Activated CD4-positive, alpha-beta T cell treated with anti-CD3 and anti-CD28 coated beads for 36 hours (primary cell): ENCODE results near the gene NOL4L. TPM values are rescaled to one million over a fixed set of nuclear protein-coding genes. Genes with fewer than 3 reads are reported as not detected.

Experiments
- ATAC-seq: fragments of 200-7000 bp; cut with Tn5 transposase; one replicate; pipeline ENCODE4 v1.10.0; 2021; ENCODE audit warnings: mild to moderate bottlenecking, moderate library complexity
- CTCF ChIA-PET: fragments of 350-600 bp; sonication (Branson Sonifier 250); formaldehyde crosslinking; loops from one replicate; lab custom pipeline; 2021; ENCODE audit warnings: antibody characterized with exemption; lab: Charles Lee
- POLR2A ChIA-PET: fragments of 350-600 bp; sonication (Branson Sonifier 250); formaldehyde crosslinking; loops from one replicate; lab custom pipeline; 2021; ENCODE audit warnings: antibody characterized with exemption, inconsistent platforms; lab: Charles Lee
- DNase-seq: peaks from one replicate; pipeline ENCODE4 v3.0.0-alpha.2; 2020
- H3K27ac Mint-ChIP-seq: one replicate; pipeline ENCODE4 v1.8.0; 2021; ENCODE audit warnings: mixed read lengths
- H3K27me3 Mint-ChIP-seq: one replicate; pipeline ENCODE4 v1.8.0; 2021; ENCODE audit warnings: mixed read lengths
- H3K36me3 Mint-ChIP-seq: one replicate; pipeline ENCODE4 v1.8.0; 2021; ENCODE audit warnings: low read depth, mixed read lengths
- H3K4me1 Mint-ChIP-seq: one replicate; pipeline ENCODE4 v1.8.0; 2021; ENCODE audit warnings: mixed read lengths
- H3K4me3 Mint-ChIP-seq: one replicate; pipeline ENCODE4 v1.8.0; 2021; ENCODE audit warnings: mild to moderate bottlenecking, moderate library complexity, mixed read lengths
- H3K9me3 Mint-ChIP-seq: one replicate; pipeline ENCODE4 v1.8.0; 2021; ENCODE audit warnings: low read depth, mixed read lengths
- intact Hi-C, 2 experiments: fragments of 100-400 bp; cut with DNase I in 1 of 2; cut with micrococcal nuclease in 1 of 2; formaldehyde crosslinking; loops; one replicate each; pipeline versions ENCODE4 v1.14.2 to v1.15.1; 2022 to 2024; cut with DNase I, micrococcal nuclease
- total RNA-seq, 2 experiments: library from RNA; stranded (reverse); gene quantifications; one replicate each; pipeline ENCODE4 v1.2.3, GENCODE V29; 2021

NOL4L gene
- total RNA-seq, 2 experiments from 2014 or later: 17.3 to 22.0 TPM

DNA sequence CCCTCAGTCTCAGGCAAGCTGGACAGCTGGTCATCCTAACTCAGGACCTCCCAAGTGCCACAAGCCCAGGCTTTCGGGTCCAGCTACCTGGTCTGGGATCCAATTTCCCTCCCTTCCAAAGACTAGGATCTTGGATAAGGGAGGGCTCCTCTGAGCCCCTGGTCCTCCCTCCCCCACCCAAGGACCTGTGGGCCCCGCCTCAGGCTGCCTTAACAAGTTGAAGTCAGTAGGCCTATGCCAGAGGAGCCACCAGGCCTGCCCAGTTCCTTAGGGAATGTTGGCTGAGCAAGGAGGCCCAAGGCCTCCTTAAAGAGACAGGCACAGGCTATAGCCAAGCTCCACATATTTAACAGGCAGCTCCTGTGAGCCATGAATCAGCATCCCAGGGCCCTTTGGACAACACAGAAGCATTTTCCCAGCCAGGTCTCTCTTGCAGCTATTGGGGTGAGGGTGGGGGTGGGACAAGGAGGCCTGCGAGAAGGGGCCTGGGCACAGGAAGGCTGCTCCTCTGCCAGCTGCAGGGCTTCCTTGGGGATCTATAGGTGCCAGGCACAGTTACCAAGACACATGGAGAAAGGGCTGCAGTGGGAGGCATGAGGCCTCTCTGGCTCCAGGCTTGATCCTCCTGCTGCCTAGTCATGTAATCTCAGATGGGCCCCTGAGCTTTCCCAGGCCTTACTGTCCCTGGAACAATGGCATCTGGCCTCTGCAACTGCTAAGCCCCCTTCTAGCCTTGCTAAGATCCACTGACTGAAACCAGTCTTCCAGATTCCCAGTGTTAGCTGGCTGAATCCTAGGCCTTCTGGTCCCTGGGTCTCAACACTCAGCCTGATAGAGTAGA, 27.4 kb upstream of the NOL4L start:
- Mint-ChIP-seq H3K27me3 (no peaks in the 10 kb centered on the region), H3K27ac (no peak overlapping the region), H3K36me3 (no peaks in the 10 kb centered on the region), H3K4me3 (no peak overlapping the region), H3K4me1 (peaks cover 6% of the 10 kb centered on the region), H3K9me3 (no peaks in the 10 kb centered on the region)
- intact Hi-C loops: no loop called here
- CTCF ChIA-PET: interaction anchor here (1.0 to 1.1 kb wide), 2 partner anchors 20 to 91 kb away, joined by 3 to 4 read pairs; no protein-coding TSS in a partner anchor
- ATAC-seq: no peak
- DNase-seq: no peak
- POLR2A ChIA-PET: no interaction called here

DNA sequence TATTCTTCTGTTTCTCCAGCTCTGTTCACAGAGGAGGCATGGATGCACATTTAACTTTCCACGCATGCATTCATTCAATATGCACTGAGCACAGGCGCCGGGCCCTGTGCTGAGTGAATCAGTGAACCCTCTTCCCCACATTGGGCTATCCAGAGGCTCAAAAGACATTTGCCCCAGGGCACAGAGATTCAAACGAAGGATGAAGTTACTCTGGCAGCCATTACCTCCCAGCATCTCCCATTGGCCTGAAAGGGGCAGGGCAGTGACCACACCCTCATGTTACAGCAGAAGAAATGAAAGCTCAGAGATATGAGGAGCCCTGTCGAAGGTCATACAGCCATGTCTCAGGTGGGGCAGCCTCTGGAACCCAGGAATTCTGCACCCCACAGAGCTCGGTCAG, 26.7 kb upstream of the NOL4L start:
- ChIA-PET CTCF (interaction anchor here (0.7 to 1.1 kb wide), 4 partner anchors 19 to 91 kb away, joined by 3 to 5 read pairs (median 4); no protein-coding TSS in a partner anchor), POLR2A (no interaction called here)
- Mint-ChIP-seq H3K9me3 (no peaks in the 10 kb centered on the region), H3K27me3 (no peaks in the 10 kb centered on the region), H3K36me3 (no peaks in the 10 kb centered on the region), H3K27ac (no peak overlapping the region), H3K4me1 (peaks cover 6% of the 10 kb centered on the region), H3K4me3 (no peak overlapping the region)
- ATAC-seq (no peak), DNase-seq (no peak)
- intact Hi-C loops: no loop called here

DNA sequence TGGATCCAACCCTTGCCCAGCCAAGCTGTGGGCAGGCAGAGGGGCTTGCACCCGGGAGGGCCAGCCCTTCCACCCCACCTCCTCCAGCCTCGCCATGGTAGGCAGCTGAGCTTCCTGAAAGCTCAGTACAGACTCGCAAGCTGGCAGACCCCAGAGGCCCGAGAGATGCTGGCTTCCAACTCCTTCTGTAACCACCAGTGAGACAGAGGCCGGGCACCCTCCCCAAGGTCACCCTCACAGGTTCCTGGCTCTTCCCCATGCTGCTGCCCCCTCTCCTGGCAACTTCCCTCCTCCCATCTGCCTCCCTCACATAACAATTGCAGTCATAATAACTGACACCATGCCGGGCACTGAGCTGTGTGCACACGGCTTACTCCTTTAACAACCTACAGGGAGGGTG, 26.2 kb upstream of the NOL4L start:
- POLR2A ChIA-PET: no interaction called here
- H3K9me3 Mint-ChIP-seq: no peaks in the 10 kb centered on the region
- H3K4me3 Mint-ChIP-seq: no peak overlapping the region
- CTCF ChIA-PET: interaction anchor here (0.6 to 1.1 kb wide), 4 partner anchors 10 to 26 kb away, joined by 3 to 5 read pairs (median 4); no protein-coding TSS in a partner anchor
- H3K27me3 Mint-ChIP-seq: no peaks in the 10 kb centered on the region
- H3K4me1 Mint-ChIP-seq: peaks cover 4% of the 10 kb centered on the region
- no peaks in the 10 kb centered on the region for H3K36me3 Mint-ChIP-seq
- intact Hi-C loops: no loop called here
- ATAC-seq (no peak), DNase-seq (no peak)
- no peak overlapping the region for H3K27ac Mint-ChIP-seq

DNA sequence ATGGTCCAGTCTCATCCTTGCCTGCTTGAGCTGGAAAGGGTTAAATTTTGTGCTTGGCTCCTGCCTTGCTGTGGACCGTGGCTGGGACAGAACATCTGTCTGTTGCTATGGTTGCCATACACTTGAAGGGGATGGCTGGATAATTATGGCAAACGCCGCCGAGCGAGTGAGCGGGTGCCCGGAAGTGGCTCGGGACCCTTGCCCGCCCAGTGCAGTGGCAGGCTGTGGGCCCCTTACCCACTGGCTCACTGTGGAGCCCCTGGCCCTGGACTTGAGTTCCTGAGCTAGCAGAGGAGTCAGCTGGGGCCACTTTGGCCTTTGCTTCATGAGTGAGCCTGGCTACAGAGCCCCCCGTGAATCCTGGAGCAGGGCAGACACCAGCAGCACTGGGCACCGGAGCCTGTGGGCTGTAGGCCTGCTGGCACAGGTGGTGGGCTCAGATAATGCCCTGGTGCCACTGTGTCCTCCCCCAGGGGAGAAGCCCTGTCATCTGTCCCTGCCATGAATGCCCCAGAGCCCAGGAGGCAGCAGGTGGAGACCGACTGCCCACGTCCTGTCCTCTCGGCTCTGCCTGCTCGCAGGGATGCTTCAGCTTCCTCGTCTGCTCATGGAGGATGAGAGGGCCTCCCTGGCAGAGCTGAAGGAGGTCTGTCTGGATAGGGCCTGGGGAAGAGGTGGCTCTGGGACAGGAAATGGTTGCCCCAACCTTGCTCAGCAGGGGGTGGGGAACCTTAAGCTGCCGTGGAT, 25.5 kb upstream of the NOL4L start:
- no peaks in the 10 kb centered on the region for H3K4me1 Mint-ChIP-seq
- no peak for ATAC-seq

DNA sequence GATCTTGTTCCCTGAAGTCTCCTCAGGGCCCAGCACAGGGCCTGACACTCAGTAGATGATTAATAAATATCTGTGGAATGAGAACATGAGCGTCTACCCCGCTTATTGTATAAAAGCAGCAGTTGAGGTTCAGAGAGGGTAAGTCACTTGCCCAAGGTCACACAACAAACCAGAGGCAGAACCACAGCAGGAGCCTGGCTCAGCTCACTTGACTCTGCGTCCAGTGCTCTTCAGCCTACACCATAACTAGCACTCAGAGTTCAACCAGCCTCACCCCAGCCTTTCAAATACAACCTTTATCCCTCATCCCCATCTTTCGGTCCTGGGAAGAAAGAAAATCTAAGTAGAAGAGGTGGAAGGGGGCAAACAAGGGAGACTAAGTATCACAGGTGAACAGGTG, 24.9 kb upstream of the NOL4L start:
- no peaks in the 10 kb centered on the region for H3K4me1 Mint-ChIP-seq
- H3K27me3 Mint-ChIP-seq: no peaks in the 10 kb centered on the region
- no peak overlapping the region for H3K4me3 Mint-ChIP-seq
- no peaks in the 10 kb centered on the region for H3K36me3 Mint-ChIP-seq
- CTCF ChIA-PET: no interaction called here
- H3K9me3 Mint-ChIP-seq: no peaks in the 10 kb centered on the region
- ATAC-seq: no peak
- no peak overlapping the region for H3K27ac Mint-ChIP-seq
- DNase-seq: no peak
- intact Hi-C loops: no loop called here
- POLR2A ChIA-PET: no interaction called here

More for the DNA sequence above, 25.5 kb upstream of the NOL4L start:
- H3K9me3 Mint-ChIP-seq: no peaks in the 10 kb centered on the region
- DNase-seq: no peak
- POLR2A ChIA-PET: no interaction called here
- no peak overlapping the region for H3K4me3 Mint-ChIP-seq
- no peaks in the 10 kb centered on the region for H3K36me3 Mint-ChIP-seq
- intact Hi-C loops: no loop called here
- H3K27me3 Mint-ChIP-seq: no peaks in the 10 kb centered on the region
- H3K27ac Mint-ChIP-seq: no peak overlapping the region
- CTCF ChIA-PET: interaction anchor here (0.6 to 1.1 kb wide), 3 partner anchors 11 to 26 kb away, joined by 3 to 5 read pairs (median 3); no protein-coding TSS in a partner anchor

DNA sequence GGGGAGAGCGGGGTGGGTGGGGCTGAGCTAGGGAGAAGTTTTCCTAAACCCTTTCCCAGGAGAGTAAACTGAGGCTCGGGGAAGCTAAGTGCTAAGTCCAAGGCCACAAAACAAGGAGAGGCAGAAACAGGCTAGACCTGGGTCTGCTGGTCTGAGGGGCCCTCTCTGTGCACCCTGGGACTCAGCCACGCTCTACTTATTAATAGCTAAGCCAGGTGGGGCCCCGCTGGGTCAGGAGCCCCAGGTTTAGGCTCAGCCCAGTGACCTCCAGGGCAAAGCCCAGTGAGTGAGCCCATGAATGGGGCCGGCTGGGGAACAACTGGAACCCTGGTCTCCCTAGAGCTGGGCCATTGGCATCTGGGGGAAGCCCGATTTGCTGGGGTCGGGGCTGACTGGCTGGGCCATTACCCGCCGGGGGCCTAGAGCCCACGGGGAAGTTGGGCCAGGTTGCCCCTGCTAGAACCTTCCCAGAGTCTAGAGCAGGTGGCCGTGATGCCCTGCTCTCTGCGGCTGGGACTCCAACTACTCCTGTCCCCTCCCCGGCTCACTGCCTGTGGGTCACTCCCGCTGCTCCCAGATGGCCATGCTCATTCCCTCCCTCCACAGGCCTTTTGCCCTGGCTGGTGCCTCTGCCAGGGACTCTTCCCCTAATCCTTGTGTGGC, 24.1 kb upstream of the NOL4L start:
- POLR2A ChIA-PET: no interaction called here
- DNase-seq: no peak
- H3K27me3 Mint-ChIP-seq: no peaks in the 10 kb centered on the region
- no peak for ATAC-seq
- no peak overlapping the region for H3K27ac Mint-ChIP-seq
- no peaks in the 10 kb centered on the region for H3K36me3 Mint-ChIP-seq
- H3K4me3 Mint-ChIP-seq: no peak overlapping the region
- CTCF ChIA-PET: no interaction called here
- H3K4me1 Mint-ChIP-seq: no peaks in the 10 kb centered on the region
- H3K9me3 Mint-ChIP-seq: no peaks in the 10 kb centered on the region
- intact Hi-C loops: no loop called here

DNA sequence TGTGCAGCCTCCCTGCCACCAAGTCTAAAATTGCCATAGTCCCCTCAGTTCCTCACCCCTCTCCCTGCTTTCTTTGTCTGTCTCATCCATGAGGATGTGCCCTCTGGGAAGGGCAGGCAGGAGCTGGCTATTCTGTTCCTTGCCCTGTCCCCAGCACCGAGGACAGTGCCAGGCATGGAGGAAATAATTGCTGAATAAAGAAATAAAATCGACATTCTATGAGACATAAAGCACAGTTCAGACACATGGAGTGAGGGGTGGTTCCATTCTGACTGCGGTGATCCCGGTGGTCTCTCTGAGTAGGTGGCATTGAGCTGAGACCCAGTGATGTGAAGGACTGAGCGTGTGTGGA, 23.5 kb upstream of the NOL4L start:
- POLR2A ChIA-PET: no interaction called here

DNA sequence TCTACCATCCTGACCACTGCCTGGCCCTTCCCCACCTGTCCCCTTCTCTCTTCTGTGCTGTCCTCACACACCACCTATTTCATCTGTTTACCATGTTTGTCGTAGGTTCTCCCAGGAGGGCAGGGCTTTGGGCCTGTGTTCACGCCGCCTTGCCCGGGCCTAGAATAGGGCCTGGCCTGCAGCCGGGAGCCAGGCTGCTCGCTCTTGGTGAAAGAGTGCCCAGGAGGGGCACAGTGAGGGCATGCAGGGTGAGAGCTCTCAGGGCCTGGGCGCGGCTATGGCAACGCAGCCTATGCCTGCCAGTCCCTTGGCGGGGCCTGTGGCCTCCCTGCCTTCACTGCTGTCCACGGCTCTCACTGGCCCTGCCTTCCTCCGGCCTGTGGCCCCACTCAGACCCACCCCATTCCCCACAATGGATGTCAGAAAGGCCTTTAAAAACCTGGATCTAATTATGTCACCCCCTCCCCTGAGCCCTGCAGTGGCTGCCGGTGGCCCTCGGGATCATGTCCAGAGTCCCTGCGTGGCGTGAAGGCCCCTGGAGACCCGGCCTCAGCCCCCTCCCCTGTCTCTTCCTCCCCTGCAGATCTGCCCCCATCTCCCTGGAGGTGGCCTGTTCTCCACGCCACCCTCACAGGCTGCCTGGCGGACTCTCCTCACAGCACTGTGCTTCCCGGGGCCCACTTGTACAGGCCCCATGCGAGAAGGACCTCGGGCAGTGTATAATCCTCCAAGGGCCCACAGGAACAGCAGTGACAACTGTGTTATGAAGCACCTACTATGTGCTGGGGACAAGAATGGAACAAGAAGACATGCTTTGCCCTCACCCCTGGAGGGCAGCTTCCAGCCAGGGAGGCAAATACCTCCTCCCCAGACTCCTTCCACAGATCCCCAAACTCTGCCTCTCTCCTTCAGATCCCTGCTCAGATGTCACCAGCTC, 22.9 kb upstream of the NOL4L start:
- Mint-ChIP-seq H3K36me3 (no peaks in the 10 kb centered on the region), H3K4me1 (no peaks in the 10 kb centered on the region), H3K4me3 (no peak overlapping the region), H3K27ac (no peak overlapping the region), H3K9me3 (no peaks in the 10 kb centered on the region), H3K27me3 (no peaks in the 10 kb centered on the region)
- intact Hi-C loops: no loop called here
- DNase-seq (no peak), ATAC-seq (no peak)
- CTCF ChIA-PET: no interaction called here
- POLR2A ChIA-PET: no interaction called here

More for the DNA sequence above, 23.5 kb upstream of the NOL4L start:
- Mint-ChIP-seq H3K4me1 (no peaks in the 10 kb centered on the region), H3K9me3 (no peaks in the 10 kb centered on the region), H3K27me3 (no peaks in the 10 kb centered on the region), H3K36me3 (no peaks in the 10 kb centered on the region), H3K27ac (no peak overlapping the region), H3K4me3 (no peak overlapping the region)
- intact Hi-C loops: no loop called here
- ATAC-seq: no peak
- DNase-seq: no peak
- CTCF ChIA-PET: no interaction called here

DNA sequence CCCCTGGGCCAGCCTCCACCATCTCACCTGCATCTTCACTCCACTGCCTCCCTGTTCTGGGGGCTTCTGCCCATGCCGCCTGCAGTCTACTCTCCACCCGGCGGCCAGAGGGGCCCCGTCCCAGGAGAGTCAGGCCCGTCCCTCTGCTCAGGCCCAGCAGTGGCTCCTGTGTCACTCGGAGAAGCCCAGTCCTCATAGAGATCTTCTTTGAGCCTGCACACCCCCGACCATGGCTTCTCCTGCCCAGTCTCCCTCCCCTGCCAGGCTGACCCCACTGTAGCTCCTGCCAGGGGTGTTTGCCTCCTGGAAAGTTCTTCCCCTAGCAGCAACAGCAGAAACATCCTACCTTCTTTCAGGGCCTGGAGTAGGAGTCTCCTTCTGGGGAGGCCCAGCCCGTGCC, 22.2 kb upstream of the NOL4L start:
- no peaks in the 10 kb centered on the region for H3K9me3 Mint-ChIP-seq
- H3K4me3 Mint-ChIP-seq: no peak overlapping the region
- H3K27me3 Mint-ChIP-seq: no peaks in the 10 kb centered on the region
- H3K27ac Mint-ChIP-seq: no peak overlapping the region
- H3K36me3 Mint-ChIP-seq: no peaks in the 10 kb centered on the region
- intact Hi-C loops: no loop called here
- ATAC-seq: no peak
- CTCF ChIA-PET: no interaction called here
- DNase-seq: no peak
- POLR2A ChIA-PET: no interaction called here
- H3K4me1 Mint-ChIP-seq: no peaks in the 10 kb centered on the region

DNA sequence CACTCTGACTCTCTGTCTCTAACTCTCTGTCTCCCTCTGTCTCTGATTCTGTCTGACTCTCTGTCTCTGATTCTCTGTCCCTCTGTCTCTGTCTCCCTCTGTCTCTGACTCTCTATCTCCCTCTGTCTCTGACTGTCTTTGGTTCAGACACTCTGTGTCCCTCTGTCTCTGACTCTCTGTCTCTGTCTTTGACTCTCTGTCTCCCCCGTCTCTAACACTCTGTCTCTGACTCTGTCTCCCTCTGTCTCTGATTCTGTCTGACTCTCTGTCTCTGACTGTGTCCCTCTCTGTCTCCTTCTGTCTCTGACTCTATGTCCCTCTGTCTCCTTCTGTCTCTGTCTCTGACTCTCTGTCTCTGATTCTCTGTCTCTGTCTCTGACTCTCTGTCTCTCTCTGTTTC, 21.7 kb upstream of the NOL4L start:
- no peaks in the 10 kb centered on the region for H3K36me3 Mint-ChIP-seq
- no peak overlapping the region for H3K4me3 Mint-ChIP-seq
- H3K4me1 Mint-ChIP-seq: no peaks in the 10 kb centered on the region
- ATAC-seq: no peak
- no peaks in the 10 kb centered on the region for H3K27me3 Mint-ChIP-seq
- intact Hi-C loops: no loop called here
- POLR2A ChIA-PET: no interaction called here
- DNase-seq: no peak
- H3K9me3 Mint-ChIP-seq: no peaks in the 10 kb centered on the region
- CTCF ChIA-PET: no interaction called here
- H3K27ac Mint-ChIP-seq: no peak overlapping the region

DNA sequence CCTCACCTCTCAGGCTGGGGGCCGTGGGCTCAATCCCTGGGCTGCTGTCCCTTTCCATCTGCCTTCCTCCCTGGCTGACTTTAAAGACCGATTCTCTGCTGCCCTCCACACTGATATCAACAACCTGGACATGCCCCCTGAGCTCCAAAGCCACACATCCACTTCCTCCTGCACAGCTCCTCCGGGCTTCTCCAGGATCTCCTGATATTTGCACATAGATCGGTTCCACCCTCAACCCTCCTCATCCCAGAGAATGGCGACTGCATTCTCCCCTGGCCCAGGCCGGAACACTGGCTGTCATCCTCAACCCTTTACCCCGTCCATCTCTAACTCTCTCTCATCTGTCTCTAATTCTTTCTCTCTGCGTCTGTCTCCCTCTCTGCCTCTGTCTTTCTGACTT, 21.0 kb upstream of the NOL4L start:
- no peak for DNase-seq
- H3K4me3 Mint-ChIP-seq: no peak overlapping the region
- H3K36me3 Mint-ChIP-seq: no peaks in the 10 kb centered on the region
- intact Hi-C loops: no loop called here
- no peaks in the 10 kb centered on the region for H3K4me1 Mint-ChIP-seq
- no peak for ATAC-seq
- CTCF ChIA-PET: no interaction called here
- H3K27me3 Mint-ChIP-seq: no peaks in the 10 kb centered on the region
- no peaks in the 10 kb centered on the region for H3K9me3 Mint-ChIP-seq
- POLR2A ChIA-PET: no interaction called here
- no peak overlapping the region for H3K27ac Mint-ChIP-seq
